Upper lobe of right lung (tissue), 1 donor: ENCODE results near the gene CLEC12A. TPM values are rescaled to one million over a fixed set of nuclear protein-coding genes. Genes with fewer than 3 reads are reported as not detected.

Experiments used
- ATAC-seq: fragments of 200-7000 bp; cut with Tn5 transposase; one replicate; pipeline ENCODE4 v1.9.1; 2020; ENCODE audit warnings: mild to moderate bottlenecking, moderate library complexity
- DNase-seq: peaks from one replicate; pipeline ENCODE4 v3.0.0-alpha.2; 2020
- H3K27ac ChIP-seq: fragments of 200-600 bp; one replicate; pipeline ENCODE4 v1.8.0; 2022
- H3K27me3 ChIP-seq: fragments of 200-600 bp; one replicate; pipeline ENCODE4 v1.8.0; 2022; ENCODE audit warnings: mild to moderate bottlenecking
- H3K36me3 ChIP-seq: fragments of 200-600 bp; one replicate; pipeline ENCODE4 v1.8.0; 2022
- H3K4me1 ChIP-seq: fragments of 200-600 bp; one replicate; pipeline ENCODE4 v1.8.0; 2022
- H3K4me3 ChIP-seq: fragments of 200-600 bp; one replicate; pipeline ENCODE4 v1.8.0; 2022; ENCODE audit warnings: mild to moderate bottlenecking
- H3K9me3 ChIP-seq: fragments of 200-600 bp; one replicate; pipeline ENCODE4 v1.8.0; 2022
- CTCF ChIP-seq: fragments of 200-600 bp; IDR thresholded peaks from one replicate; pipeline ENCODE4 v1.8.0; 2022; ENCODE audit warnings: antibody characterized with exemption
- intact Hi-C: fragments of 100-400 bp; cut with DNase I; formaldehyde crosslinking; loops from one replicate; pipeline ENCODE4 v1.11.0; 2022
- total RNA-seq: library from RNA; stranded (reverse); fragmentation: NEBNext Ultra II Directional; extraction: Animal tissue kit (Norgen Biotek cat#: 25700); gene quantifications from one replicate; pipeline ENCODE4 v1.2.1, GENCODE V29; 2021
- donor health status: DM: no; HTN: yes; CAD: no; lungs with severe emphysema.

Gene CLEC12A
- total RNA-seq, 1 donor from 2014 or later: 43.4 TPM

- H3K9me3 ChIP-seq: no peaks in the 10 kb centered on the region
- no peak for ATAC-seq
- peak; percentile 56 for TF ChIP-seq CTCF
- no peaks in the 10 kb centered on the region for H3K4me1 ChIP-seq
- H3K4me3 ChIP-seq: no peak overlapping the region
- H3K27ac ChIP-seq: no peak overlapping the region
- no peak for DNase-seq
- intact Hi-C loops: no loop called here
- H3K27me3 ChIP-seq: no peaks in the 10 kb centered on the region
- no peaks in the 10 kb centered on the region for H3K36me3 ChIP-seq
These were observed 62.8 kb downstream of the CLEC12A start for GRCh38 chr12:10033783-10034545.

Other genes with a start within 250 kb of the CLEC12A start
- gene CLECL1, start 238.3 kb upstream of the CLEC12A start, total RNA-seq: 3.4 TPM
- 14.5 TPM for gene CD69, start 210.5 kb upstream of the CLEC12A start, total RNA-seq
- 2.7 TPM for gene KLRF1, start 143.9 kb upstream of the CLEC12A start, total RNA-seq
- 24.6 TPM for gene CLEC2B, start 102.1 kb upstream of the CLEC12A start, total RNA-seq
- gene KLRF2, start 89.9 kb upstream of the CLEC12A start, total RNA-seq: not detected
- gene CLEC2A, start 39.0 kb upstream of the CLEC12A start, total RNA-seq: not detected
- not detected for gene CLEC1B, start 27.7 kb downstream of the CLEC12A start, total RNA-seq
- gene CLEC12B, start 39.2 kb downstream of the CLEC12A start, total RNA-seq: 1.4 TPM
- gene CLEC9A, start 59.3 kb downstream of the CLEC12A start, total RNA-seq: 0.43 TPM
- gene CLEC1A, start 127.6 kb downstream of the CLEC12A start, total RNA-seq: 15.0 TPM
- 51.1 TPM for gene CLEC7A, start 158.8 kb downstream of the CLEC12A start, total RNA-seq
- gene OLR1, start 200.7 kb downstream of the CLEC12A start, total RNA-seq: 96.1 TPM
- 2.3 TPM for gene TMEM52B, start 207.6 kb downstream of the CLEC12A start, total RNA-seq
- 114 TPM for gene GABARAPL1, start 241.5 kb downstream of the CLEC12A start, total RNA-seq